ENCODE data around the gene PIPOX.

Gene PIPOX

GRCh38 chr17:29048440-29049368 is 5.8 kb downstream of the PIPOX start:
- no peak for DNase-seq

GRCh38 chr17:29049541-29050145 is 6.7 kb downstream of the PIPOX start:
- DNase-seq: no peak

- DNase-seq: no peak
Measured at GRCh38 chr17:29050176-29050575, 7.2 kb downstream of the PIPOX start.

- DNase-seq: no peak
Measured at GRCh38 chr17:29051194-29051593, 8.3 kb downstream of the PIPOX start.

GRCh38 chr17:29051731-29052130 is 8.8 kb downstream of the PIPOX start:
- no peak for DNase-seq

GRCh38 chr17:29054835-29055234 is 11.9 kb downstream of the PIPOX start:
- no peak for DNase-seq

- DNase-seq: no peak
Measured at GRCh38 chr17:29057361-29057760, 14.4 kb downstream of the PIPOX start.

- no peak for DNase-seq
Measured at GRCh38 chr17:29058391-29058790, 15.4 kb downstream of the PIPOX start.

GRCh38 chr17:29059281-29059680 is 16.3 kb downstream of the PIPOX start:
- no peak for DNase-seq

GRCh38 chr17:29060475-29060874 is 17.5 kb downstream of the PIPOX start:
- DNase-seq: no peak

GRCh38 chr17:29061036-29061435 is 18.1 kb downstream of the PIPOX start:
- DNase-seq: no peak

GRCh38 chr17:29062215-29062614 is 19.3 kb downstream of the PIPOX start:
- no peak for DNase-seq

- DNase-seq: no peak
Measured at GRCh38 chr17:29063992-29064391, 21.1 kb downstream of the PIPOX start.

GRCh38 chr17:29066047-29066446 is 23.1 kb downstream of the PIPOX start:
- no peak for DNase-seq

- DNase-seq: no peak
Measured at GRCh38 chr17:29066606-29067005, 23.7 kb downstream of the PIPOX start.

GRCh38 chr17:29068818-29069217 is 25.9 kb downstream of the PIPOX start:
- DNase-seq: no peak

- DNase-seq: no peak
Measured at GRCh38 chr17:29069526-29070041, 26.6 kb downstream of the PIPOX start.

- DNase-seq: no peak
Measured at GRCh38 chr17:29070308-29070707, 27.4 kb downstream of the PIPOX start.

- no peak for DNase-seq
Measured at GRCh38 chr17:29070781-29071180, 27.8 kb downstream of the PIPOX start.

- no peak for DNase-seq
Measured at GRCh38 chr17:29071303-29071702, 28.4 kb downstream of the PIPOX start.

- no peak for DNase-seq
Measured at GRCh38 chr17:29073045-29073444, 30.1 kb downstream of the PIPOX start.

- no peak for DNase-seq
Measured at GRCh38 chr17:29073520-29073919, 30.6 kb downstream of the PIPOX start.

GRCh38 chr17:29074488-29074887 is 31.5 kb downstream of the PIPOX start:
- no peak for DNase-seq

- no peak for DNase-seq
Measured at GRCh38 chr17:29076087-29076486, 33.1 kb downstream of the PIPOX start.

Measured in activated effector memory CD4-positive, alpha-beta T cell treated with Interleukin-2 at 50 U/mL for 16 hours (primary cell).